GM15510 (cell line): Measurements from ENCODE around the gene EID3.

Source experiments
- POLR2A ChIP-seq: IDR thresholded peaks from 3 replicates; pipeline ENCODE4 v1.6.1; 2011; ENCODE audit warnings: borderline replicate concordance; ENCODE audit not compliant: insufficient read length; ENCODE audit errors: extremely low read depth

EID3 gene

GRCh38 chr12:104340177-104340576, 36.6 kb downstream of the EID3 start:
- no peak for TF ChIP-seq POLR2A

- TF ChIP-seq POLR2A = no peak
Observed at GRCh38 chr12:104340925-104341611, 37.5 kb downstream of the EID3 start.

GRCh38 chr12:104342147-104342546, 38.6 kb downstream of the EID3 start:
- no peak for TF ChIP-seq POLR2A

- TF ChIP-seq POLR2A = no peak
Observed at GRCh38 chr12:104342635-104343249, 39.2 kb downstream of the EID3 start.

- TF ChIP-seq POLR2A = no peak
Observed at GRCh38 chr12:104344682-104345081, 41.1 kb downstream of the EID3 start.

GRCh38 chr12:104345234-104346066, 41.9 kb downstream of the EID3 start:
- no peak for TF ChIP-seq POLR2A

- no peak for TF ChIP-seq POLR2A
Observed at GRCh38 chr12:104347374-104348075, 44.0 kb downstream of the EID3 start.

- no peak for TF ChIP-seq POLR2A
Observed at GRCh38 chr12:104348283-104348993, 44.9 kb downstream of the EID3 start.

GRCh38 chr12:104348994-104349494, 45.5 kb downstream of the EID3 start:
- TF ChIP-seq POLR2A = no peak

- no peak for TF ChIP-seq POLR2A
Observed at GRCh38 chr12:104350211-104351056, 46.9 kb downstream of the EID3 start.

GRCh38 chr12:104351057-104351983, 47.8 kb downstream of the EID3 start:
- TF ChIP-seq POLR2A = no peak

GRCh38 chr12:104352106-104352713, 48.7 kb downstream of the EID3 start:
- no peak for TF ChIP-seq POLR2A
